LHCN-M2 (cell line): ENCODE results near the gene SAMD8. TPM values are rescaled to one million over a fixed set of nuclear protein-coding genes. Genes with fewer than 3 reads are reported as not detected.
"Not testable (repeated sequence)": the region's sequence is repeated elsewhere in the genome, so short reads cannot be mapped to it uniquely, and the experiment has no call there.

Experiments used
- DNase-seq: peaks from one replicate; pipeline ENCODE4 v3.0.0-alpha.2; 2012; ENCODE audit warnings: low read depth
- total RNA-seq: library from RNA; depleted of rRNA; stranded (reverse); fragments of >200 nt; gene quantifications from 2 replicates; pipeline ENCODE4 v1.2.3, GENCODE V29; 2014

The SAMD8 gene
- total RNA-seq, 1 experiment from 2014 or later = 26.1 TPM

GRCh38 chr10:75106891-75107290 lies 4.6 kb upstream of the SAMD8 start:
- DNase-seq = not testable (repeated sequence)

GRCh38 chr10:75107756-75108683 lies 3.4 kb upstream of the SAMD8 start:
- no peak for DNase-seq

- peak; percentile 98 for DNase-seq
Observed at GRCh38 chr10:75108684-75109458, 2.6 kb upstream of the SAMD8 start.

GRCh38 chr10:75109459-75109778 lies 2.0 kb upstream of the SAMD8 start:
- no peak for DNase-seq

GRCh38 chr10:75110006-75110632 lies 1.3 kb upstream of the SAMD8 start:
- DNase-seq = no peak

DNA sequence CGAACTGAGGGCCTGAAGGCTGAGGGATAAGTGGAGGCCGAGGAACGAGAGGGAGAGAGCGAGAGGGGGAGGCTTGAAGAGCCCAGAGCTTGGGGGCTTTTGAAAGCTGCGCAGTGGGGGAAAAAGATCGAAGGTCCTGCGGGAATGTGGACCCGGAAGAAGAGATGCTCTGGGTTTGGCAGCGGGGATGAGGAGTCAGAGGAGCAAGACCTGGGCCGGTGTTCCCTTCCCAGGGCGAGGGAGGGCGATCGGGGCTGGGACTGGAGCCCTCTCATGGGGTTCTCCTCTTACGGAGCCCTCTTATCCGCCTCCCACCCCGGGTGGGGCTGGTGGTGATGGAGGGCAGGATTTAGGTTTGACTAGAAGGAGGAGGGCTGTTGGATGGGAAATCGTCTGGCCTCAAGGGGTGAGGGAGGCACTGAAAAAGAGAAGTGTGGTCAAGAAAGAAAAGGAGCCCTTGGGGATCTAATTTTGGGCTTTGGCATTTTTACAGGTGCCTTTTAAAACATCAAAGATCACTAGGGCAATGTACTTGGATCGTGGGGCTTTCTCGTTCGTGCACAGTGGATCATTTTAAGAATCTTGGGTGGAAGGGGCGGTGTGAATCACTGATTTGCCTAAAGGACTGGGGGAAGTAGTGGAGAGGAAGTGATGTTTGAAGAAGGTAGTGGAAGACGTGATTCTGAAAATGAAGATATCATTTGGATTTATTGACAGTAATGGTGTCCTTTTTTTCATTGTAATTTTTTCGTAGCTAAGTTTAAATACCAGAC lies 637 bp downstream of the SAMD8 start:
- peak; percentile 55 for DNase-seq

- DNase-seq = peak; percentile 45
Observed at GRCh38 chr10:75115137-75115536, 3.7 kb downstream of the SAMD8 start.

- peak; percentile 58 for DNase-seq
Observed at GRCh38 chr10:75116941-75117775, 5.7 kb downstream of the SAMD8 start.

- no peak for DNase-seq
Observed at GRCh38 chr10:75117995-75118394, 6.5 kb downstream of the SAMD8 start.

GRCh38 chr10:75119444-75120066 lies 8.1 kb downstream of the SAMD8 start:
- DNase-seq = not testable (repeated sequence)

GRCh38 chr10:75121322-75121721 lies 9.9 kb downstream of the SAMD8 start:
- no peak for DNase-seq

GRCh38 chr10:75122505-75122904 lies 11.0 kb downstream of the SAMD8 start:
- DNase-seq = no peak

GRCh38 chr10:75123088-75123682 lies 11.7 kb downstream of the SAMD8 start:
- DNase-seq = no peak

GRCh38 chr10:75126277-75126676 lies 14.8 kb downstream of the SAMD8 start:
- no peak for DNase-seq

- peak; percentile 27 for DNase-seq
Observed at GRCh38 chr10:75127471-75127870, 16.0 kb downstream of the SAMD8 start.

GRCh38 chr10:75128985-75129384 lies 17.5 kb downstream of the SAMD8 start:
- not testable (repeated sequence) for DNase-seq

DNA sequence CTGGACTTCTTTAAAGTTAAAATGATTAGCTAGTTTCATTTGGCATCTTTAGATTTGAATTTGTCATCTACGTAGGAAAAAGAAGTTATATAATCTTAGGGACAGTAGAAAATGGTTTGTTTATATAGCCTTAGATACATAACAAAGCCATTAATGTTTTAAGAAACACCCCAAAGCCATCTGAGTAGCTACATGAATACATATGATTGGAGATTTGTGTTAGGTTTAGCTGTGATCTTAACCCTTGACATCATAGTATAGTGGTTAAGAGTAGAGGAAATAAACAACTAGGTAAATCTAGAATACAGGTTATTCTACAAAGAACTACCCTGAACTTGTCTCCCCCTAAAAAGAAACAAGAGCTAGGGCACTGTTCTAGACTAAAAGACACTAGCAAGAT lies 18.1 kb downstream of the SAMD8 start:
- no peak for DNase-seq

DNA sequence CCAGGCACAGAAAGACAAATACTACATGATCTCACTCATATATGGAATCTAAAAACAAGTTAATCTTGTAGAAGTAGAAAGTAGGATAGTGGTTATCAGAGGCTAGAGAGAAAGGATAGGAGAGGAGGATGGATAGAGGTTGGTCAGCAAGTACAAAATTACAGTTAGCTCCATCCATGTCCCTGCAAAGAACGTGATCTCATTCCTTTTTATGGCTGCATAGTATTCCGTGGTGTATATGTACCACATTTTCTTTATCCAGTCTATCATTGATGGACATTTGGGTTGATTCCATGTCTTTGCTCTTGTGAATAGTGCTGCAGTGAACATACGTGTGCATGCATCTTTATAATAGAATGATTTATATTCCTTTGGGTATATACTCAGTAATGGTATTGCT lies 22.2 kb downstream of the SAMD8 start:
- DNase-seq = not testable (repeated sequence)

DNA sequence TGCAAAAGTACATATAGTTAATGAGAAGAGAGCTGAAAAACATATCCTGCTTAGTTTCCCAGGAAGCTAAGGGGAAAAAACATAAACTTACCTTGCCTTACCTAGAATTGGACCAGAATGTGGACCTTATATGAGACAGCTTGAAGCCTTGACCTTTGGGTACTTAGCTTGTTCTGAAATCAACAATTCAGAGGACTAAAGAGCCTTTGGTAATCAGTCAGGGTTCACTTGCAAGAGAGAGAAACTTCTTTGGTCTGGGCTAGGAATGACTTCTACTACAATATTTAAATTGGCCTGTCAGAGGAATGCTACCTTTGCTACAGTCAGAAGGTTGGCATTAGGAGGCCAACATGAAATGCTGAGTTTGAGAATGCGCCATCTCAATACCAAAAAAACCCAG lies 24.9 kb downstream of the SAMD8 start:
- no peak for DNase-seq
